Stimulated activated CD8-positive, alpha-beta memory T cell treated with anti-CD3 and anti-CD28 coated beads, Interleukin-4, amount 100 ng/mL, for 24 hours (primary cell): ENCODE data around the gene ESR2.
"Not testable (repeated sequence)": the region's sequence is repeated elsewhere in the genome, so short reads cannot be mapped to it uniquely, and the experiment has no call there.

ENCODE experiments used
- DNase-seq: peaks from one replicate; pipeline ENCODE4 v3.0.0-alpha.2; 2020; ENCODE audit warnings: low read depth

The ESR2 gene

DNA sequence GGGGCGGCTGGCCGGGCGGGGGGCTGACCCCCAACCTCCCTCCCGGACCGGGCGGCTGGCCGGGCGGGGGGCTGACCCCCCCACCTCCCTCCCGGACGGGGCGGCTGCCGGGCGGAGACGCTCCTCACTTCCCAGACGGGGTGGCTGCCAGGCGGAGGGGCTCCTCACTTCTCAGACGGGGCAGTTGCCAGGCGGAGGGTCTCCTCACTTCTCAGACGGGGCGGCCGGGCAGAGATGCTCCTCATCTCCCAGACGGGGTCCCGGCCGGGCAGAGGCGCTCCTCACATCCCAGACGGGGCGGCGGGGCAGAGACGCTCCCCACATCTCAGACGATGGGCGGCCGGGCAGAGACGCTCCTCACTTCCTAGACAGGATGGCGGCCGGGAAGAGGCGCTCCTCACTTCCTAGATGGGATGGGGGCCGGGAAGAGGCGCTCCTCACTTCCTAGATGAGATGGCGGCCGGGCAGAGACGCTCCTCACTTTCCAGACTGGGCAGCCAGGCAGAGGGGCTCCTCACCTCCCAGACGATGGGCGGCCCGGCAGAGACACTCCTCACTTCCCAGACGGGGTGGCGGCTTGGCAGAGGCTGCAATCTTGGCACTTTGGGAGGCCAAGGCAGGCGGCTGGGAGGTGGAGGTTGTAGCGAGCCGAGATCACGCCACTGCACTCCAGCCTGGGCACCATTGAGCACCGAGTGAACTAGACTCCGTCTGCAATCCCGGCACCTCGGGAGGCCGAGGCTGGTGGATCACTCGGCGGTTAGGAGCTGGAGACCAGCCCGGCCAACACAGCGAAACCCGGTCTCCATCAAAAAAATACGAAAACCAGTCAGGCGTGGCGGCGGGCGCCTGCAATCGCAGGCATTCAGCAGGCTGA, 256.1 kb downstream of the ESR2 start:
- not testable (repeated sequence) for DNase-seq

DNA sequence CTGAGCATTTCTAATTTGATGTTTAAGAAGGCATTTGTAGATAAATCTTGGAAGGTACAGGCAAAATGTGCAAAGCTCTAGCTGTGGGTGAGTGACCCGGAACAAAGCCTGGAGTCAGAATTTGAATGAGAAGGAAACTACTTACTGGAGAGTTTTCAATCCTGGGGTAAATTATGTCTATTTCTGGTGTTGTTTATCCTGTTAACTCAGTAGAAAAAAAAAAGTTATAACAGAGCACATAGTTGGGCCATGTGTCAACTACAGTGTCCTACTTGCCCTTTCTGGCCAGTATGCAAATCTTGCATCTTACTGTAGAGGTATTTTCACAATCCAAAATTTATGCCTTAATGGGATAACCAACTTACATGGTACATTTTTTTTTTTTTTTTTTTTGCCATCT, 259.0 kb downstream of the ESR2 start:
- DNase-seq: no peak
